ENCODE data around the gene LRMDA. TPM values are rescaled to one million over a fixed set of nuclear protein-coding genes. Genes with fewer than 3 reads are reported as not detected.

LRMDA gene
- total and polyA plus RNA-seq, 2 of the 8 experiments (the other 6 are each of a cell fraction or from before 2014, with no cell fraction given) = 0.86 to 2.8 TPM

DNA sequence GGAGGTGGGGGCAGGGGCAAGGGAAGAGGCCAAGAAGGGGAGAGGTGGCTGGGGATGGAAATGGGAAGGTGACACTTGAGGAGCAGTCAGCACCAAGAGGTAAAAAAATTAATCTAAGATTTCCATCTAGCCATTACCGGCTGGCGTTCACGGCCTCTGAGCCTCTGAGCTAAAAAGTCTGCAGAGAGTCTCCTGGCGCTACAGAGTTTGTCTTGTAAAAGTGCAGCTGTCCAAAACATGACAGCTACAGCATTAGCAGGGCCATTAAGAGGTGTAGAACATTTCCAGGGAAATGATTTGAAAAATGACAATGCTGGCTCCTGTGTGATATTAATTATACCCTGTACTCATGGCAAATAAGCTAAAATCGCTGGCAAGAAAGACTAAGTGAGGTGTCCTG is 167.6 kb downstream of the LRMDA start:
- no peak overlapping the region for H3K4ac ChIP-seq (replicated peaks; ENCODE audit: insufficient read length, low read depth, low read length)
- H3K14ac ChIP-seq (ENCODE audit: insufficient read length) = no peak overlapping the region
- peaks cover 19 to 44% (median 27%) of the 10 kb centered on the region in 4 experiments for H3K27me3 ChIP-seq (replicated peaks in 1 of 4; ENCODE audit: control insufficient read depth in 3 of 4, extremely low read depth in 1 of 4, insufficient read depth in 3 of 4, low read length in 3 of 4)
- no peak overlapping the region for H2AK5ac ChIP-seq (ENCODE audit: low read depth, low read length)
- no peak overlapping the region for H3K56ac ChIP-seq (replicated peaks; ENCODE audit: insufficient read length, low read depth, low read length)
- ChIA-PET CTCF (ENCODE audit: partially characterized antibody) (no interaction called here), POLR2A (ENCODE audit: partially characterized antibody) (no interaction called here)
- H3K18ac ChIP-seq (ENCODE audit: extremely low read depth, low read length) = no peak overlapping the region
- H2BK15ac ChIP-seq (ENCODE audit: low read length) = no peak overlapping the region
- no peaks in the 10 kb centered on the region for H3K36me3 ChIP-seq (ENCODE audit: control insufficient read depth in 2 of 4, insufficient read depth in 4 of 4, low read length in 3 of 4)
- H2BK12ac ChIP-seq (ENCODE audit: low read depth, low read length) = no peak overlapping the region
- H3K4me2 ChIP-seq (ENCODE audit: insufficient read depth in 1 of 2, low read depth in 2 of 2, low read length in 2 of 2) = no peak overlapping the region
- no peaks in the 10 kb centered on the region for H3K79me1 ChIP-seq (ENCODE audit: low read depth, low read length)
- H4K5ac ChIP-seq (ENCODE audit: insufficient read length, low read depth, low read length) = no peak overlapping the region
- no peaks in the 10 kb centered on the region for H3K23me2 ChIP-seq (ENCODE audit: low read depth, low read length)
- H2BK5ac ChIP-seq (ENCODE audit: low read depth, low read length) = no peak overlapping the region
- DNase-seq (ENCODE audit: low read depth in 1 of 2, low spot score in 2 of 2) = no peak
- H3K9ac ChIP-seq (replicated peaks in 1 of 4; ENCODE audit: extremely low read depth in 1 of 4, low read depth in 3 of 4, low read length in 3 of 4) = no peak overlapping the region
- no peak overlapping the region for H4K91ac ChIP-seq (replicated peaks; ENCODE audit: insufficient read length, low read length)
- FAIRE-seq = no peak
- WGBS, 2 experiments (ENCODE audit: extremely low coverage in 1 of 2, insufficient coverage in 1 of 2, insufficient read length in 1 of 2, insufficient replicate concordance in 2 of 2, low coverage in 1 of 2, low lambda C conversion rate in 2 of 2, missing lambda C conversion rate in 1 of 2) = 88% methylated on average over 5 of the region's 5 CpGs; no CpG with 5 or more reads in 1 of the 2 experiments
- H3K27ac ChIP-seq (ENCODE audit: low read depth, low read length) = no peak overlapping the region
- peaks cover 2 to 6% of the 10 kb centered on the region in 2 experiments for H4K20me1 ChIP-seq (replicated peaks in 1 of 2; ENCODE audit: control insufficient read depth in 1 of 2, insufficient read depth in 2 of 2, low read length in 2 of 2)
- H4K8ac ChIP-seq (ENCODE audit: extremely low read depth, insufficient read depth, low read length) = no peak overlapping the region
- no peak overlapping the region for H2BK20ac ChIP-seq (ENCODE audit: low read length)
- H2AFZ ChIP-seq (ENCODE audit: low read length) = no peak overlapping the region
- no peak overlapping the region for H2BK120ac ChIP-seq (replicated peaks; ENCODE audit: low read depth, low read length)
- no peaks in the 10 kb centered on the region for H3K79me2 ChIP-seq (ENCODE audit: control insufficient read depth in 1 of 2, insufficient read depth in 2 of 2, low read length in 2 of 2)
- H3K9me3 ChIP-seq (ENCODE audit: insufficient read depth in 2 of 2, low read depth in 1 of 2, low read length in 1 of 2) = no peaks in the 10 kb centered on the region
- peaks cover 2 to 21% (median 13%) of the 10 kb centered on the region in 4 experiments; a peak in 6 of 7 replicates for H3K4me1 ChIP-seq (replicated peaks in 1 of 4; ENCODE audit: control insufficient read depth in 3 of 4, insufficient read depth in 4 of 4, low read length in 3 of 4)
- H3K4me3 ChIP-seq (ENCODE audit: extremely low read depth in 1 of 4, insufficient read depth in 2 of 4, low read depth in 3 of 4, low read length in 4 of 4) = no peak overlapping the region
- H3K23ac ChIP-seq (ENCODE audit: insufficient read length) = no peak overlapping the region
- TF ChIP-seq USF2 (IDR thresholded peaks at IDR 0.05; ENCODE audit: low read length) (no peak), CHD2 (IDR thresholded peaks at IDR 0.05; ENCODE audit: low read length) (no peak)
